H1 (cell line): ENCODE results near the gene FAM53B. TPM values are rescaled to one million over a fixed set of nuclear protein-coding genes. Genes with fewer than 3 reads are reported as not detected.

Experiments used
- CTCF ChIA-PET: fragments of 300-600 bp; sonication (Branson Sonifier 250); formaldehyde crosslinking; loops from one replicate; lab custom pipeline; 2021; ENCODE audit not compliant: partially characterized antibody; lab: Charles Lee
- POLR2A ChIA-PET: fragments of 300-600 bp; sonication (Branson Sonifier 250); formaldehyde crosslinking; loops from one replicate; lab custom pipeline; 2021; ENCODE audit warnings: inconsistent platforms; ENCODE audit not compliant: partially characterized antibody; lab: Charles Lee
- DNase-seq, 2 experiments: peaks; one replicate each; pipeline versions ENCODE4 v3.0.0 to v3.0.0-alpha.2; 2010 to 2022; ENCODE audit warnings: low spot score in 2 of 2, low read depth in 1 of 2, mixed read lengths in 1 of 2
- FAIRE-seq: peaks from 2 replicates; lab custom pipeline; 2011; peaks lifted over from hg19 to GRCh38; lab: Jason Lieb, UNC
- H2AFZ ChIP-seq: 2 replicates; pipeline ENCODE4 v1.8.1; 2012; ENCODE audit warnings: low read length, inconsistent platforms
- H2AK5ac ChIP-seq: 2 replicates; pipeline ENCODE4 v1.6.1; 2013; ENCODE audit warnings: low read depth, low read length
- H2BK120ac ChIP-seq: replicated peaks from 2 replicates; pipeline ENCODE3; 2013; ENCODE audit warnings: low read depth, low read length, inconsistent platforms
- H2BK12ac ChIP-seq: 2 replicates; pipeline ENCODE4 v1.6.1; 2013; ENCODE audit warnings: low read depth, low read length
- H2BK15ac ChIP-seq: 2 replicates; pipeline ENCODE4 v1.6.1; 2013; ENCODE audit warnings: low read length
- H2BK20ac ChIP-seq: 2 replicates; pipeline ENCODE4 v1.6.1; 2013; ENCODE audit warnings: low read length
- H2BK5ac ChIP-seq: 2 replicates; pipeline ENCODE4 v1.6.1; 2013; ENCODE audit warnings: low read depth, low read length
- H3K14ac ChIP-seq: 2 replicates; pipeline ENCODE4 v1.6.1; 2013; ENCODE audit warnings: inconsistent platforms; ENCODE audit not compliant: insufficient read length
- H3K18ac ChIP-seq: 2 replicates; pipeline ENCODE4 v1.6.1; 2013; ENCODE audit warnings: low read length; ENCODE audit errors: extremely low read depth
- H3K23ac ChIP-seq: 2 replicates; pipeline ENCODE4 v1.6.1; 2013; ENCODE audit warnings: inconsistent platforms; ENCODE audit not compliant: insufficient read length
- H3K23me2 ChIP-seq: 2 replicates; pipeline ENCODE4 v1.6.1; 2013; ENCODE audit warnings: low read depth, low read length
- H3K27ac ChIP-seq: 2 replicates; pipeline ENCODE4 v1.6.1; 2011; ENCODE audit warnings: low read depth, low read length, inconsistent platforms
- H3K27me3 ChIP-seq, 4 experiments: replicated peaks in 1 of 4; 1 replicate in 1 of 4; 2 replicates in 3 of 4; pipeline versions ENCODE4 v1.6.1 to v1.8.1; 2011 to 2013; ENCODE audit warnings: low read length in 3 of 4, mild to moderate bottlenecking in 3 of 4, inconsistent platforms in 2 of 4, mixed read lengths in 2 of 4, moderate library complexity in 1 of 4; ENCODE audit not compliant: control insufficient read depth in 3 of 4, insufficient read depth in 3 of 4; ENCODE audit errors: extremely low read depth in 1 of 4
- H3K36me3 ChIP-seq, 4 experiments: 2 replicates each; pipeline versions ENCODE4 v1.6.1 to v1.8.1; 2011 to 2013; ENCODE audit warnings: mild to moderate bottlenecking in 4 of 4, low read length in 3 of 4, moderate library complexity in 2 of 4, control low read depth in 1 of 4, inconsistent platforms in 1 of 4; ENCODE audit not compliant: insufficient read depth in 4 of 4, control insufficient read depth in 2 of 4
- H3K4ac ChIP-seq: replicated peaks from 2 replicates; pipeline ENCODE3; 2013; ENCODE audit warnings: low read length, low read depth, mixed read lengths, inconsistent platforms; ENCODE audit not compliant: insufficient read length
- H3K4me1 ChIP-seq, 4 experiments: replicated peaks in 1 of 4; 1 replicate in 1 of 4; 2 replicates in 3 of 4; pipeline versions ENCODE4 v1.6.1 to v1.8.1; 2011 to 2013; ENCODE audit warnings: low read length in 3 of 4, inconsistent platforms in 2 of 4, mixed read lengths in 1 of 4; ENCODE audit not compliant: insufficient read depth in 4 of 4, control insufficient read depth in 3 of 4
- H3K4me2 ChIP-seq, 2 experiments: 2 replicates each; pipeline versions ENCODE4 v1.6.1 to v1.8.1; 2011 to 2013; ENCODE audit warnings: low read depth in 2 of 2, low read length in 2 of 2, control low read depth in 1 of 2, inconsistent platforms in 1 of 2, mild to moderate bottlenecking in 1 of 2; ENCODE audit not compliant: insufficient read depth in 1 of 2
- H3K4me3 ChIP-seq, 4 experiments: fragments of 200-600, 300-600 bp in 1 of 4; sonication (generic), shearing (Covaris generic), sonication (Bioruptor Twin) in 1 of 4; 2 replicates each; pipeline versions ENCODE4 v1.5.1 to v1.8.1; 2011 to 2016; ENCODE audit warnings: low read length in 4 of 4, low read depth in 3 of 4, control low read depth in 2 of 4, inconsistent platforms in 2 of 4, mild to moderate bottlenecking in 2 of 4, mixed read lengths in 1 of 4, moderate library complexity in 1 of 4; ENCODE audit not compliant: insufficient read depth in 2 of 4; ENCODE audit errors: extremely low read depth in 1 of 4
- H3K56ac ChIP-seq: replicated peaks from 2 replicates; pipeline ENCODE3; 2013; ENCODE audit warnings: low read depth, mild to moderate bottlenecking, mixed read lengths, low read length, inconsistent platforms; ENCODE audit not compliant: insufficient read length
- H3K79me1 ChIP-seq: 2 replicates; pipeline ENCODE4 v1.6.1; 2013; ENCODE audit warnings: low read depth, low read length, control low read depth
- H3K79me2 ChIP-seq, 2 experiments: 2 replicates each; pipeline versions ENCODE4 v1.6.1 to v1.8.1; 2012 to 2013; ENCODE audit warnings: low read length in 2 of 2, mild to moderate bottlenecking in 2 of 2, inconsistent platforms in 1 of 2; ENCODE audit not compliant: insufficient read depth in 2 of 2, control insufficient read depth in 1 of 2
- H3K9ac ChIP-seq, 4 experiments: replicated peaks in 1 of 4; 1 replicate in 1 of 4; 2 replicates in 3 of 4; pipeline versions ENCODE4 v1.6.1 to v1.8.1; 2011 to 2013; ENCODE audit warnings: low read depth in 3 of 4, low read length in 3 of 4, control low read depth in 2 of 4, mild to moderate bottlenecking in 2 of 4, moderate library complexity in 2 of 4, inconsistent platforms in 1 of 4; ENCODE audit errors: extremely low read depth in 1 of 4
- H3K9me3 ChIP-seq, 2 experiments: 2 replicates each; pipeline versions ENCODE4 v1.6.1 to v1.8.1; 2012 to 2013; ENCODE audit warnings: mild to moderate bottlenecking in 2 of 2, moderate library complexity in 2 of 2, control low read depth in 1 of 2, inconsistent platforms in 1 of 2, low read depth in 1 of 2, low read length in 1 of 2, mixed read lengths in 1 of 2; ENCODE audit not compliant: insufficient read depth in 2 of 2
- H4K20me1 ChIP-seq, 2 experiments: replicated peaks in 1 of 2; 2 replicates each; pipeline versions ENCODE3 to v1.8.1; 2011 to 2013; ENCODE audit warnings: inconsistent platforms in 2 of 2, low read length in 2 of 2, mild to moderate bottlenecking in 1 of 2; ENCODE audit not compliant: insufficient read depth in 2 of 2, control insufficient read depth in 1 of 2
- H4K5ac ChIP-seq: 2 replicates; pipeline ENCODE4 v1.6.1; 2013; ENCODE audit warnings: low read length, low read depth, mixed read lengths, inconsistent platforms; ENCODE audit not compliant: insufficient read length
- H4K8ac ChIP-seq: 2 replicates; pipeline ENCODE4 v1.8.0; 2013; ENCODE audit warnings: mild to moderate bottlenecking, moderate library complexity, low read length, inconsistent platforms; ENCODE audit not compliant: insufficient read depth; ENCODE audit errors: extremely low read depth
- H4K91ac ChIP-seq: replicated peaks from 2 replicates; pipeline ENCODE3; 2013; ENCODE audit warnings: low read length, mixed read lengths, inconsistent platforms; ENCODE audit not compliant: insufficient read length
- BACH1 ChIP-seq: IDR thresholded peaks from 2 replicates; pipeline ENCODE4 v1.6.1; 2012; ENCODE audit warnings: low read length, improper control_type of control experiment
- CHD1 ChIP-seq: IDR thresholded peaks from 2 replicates; pipeline ENCODE4 v1.6.1; 2012; ENCODE audit warnings: low read depth, low read length, improper control_type of control experiment
- CTBP2 ChIP-seq: IDR thresholded peaks from 2 replicates; pipeline ENCODE4 v1.7.0; 2011; ENCODE audit warnings: borderline replicate concordance, mild to moderate bottlenecking, moderate library complexity, mixed read lengths, low read length; ENCODE audit not compliant: insufficient read depth, insufficient read length
- EP300 ChIP-seq, 2 experiments: IDR thresholded peaks; 1 replicate in 1 of 2; 2 replicates in 1 of 2; pipeline ENCODE4 v1.6.1; 2011 to 2012; ENCODE audit warnings: low read depth in 2 of 2, low read length in 2 of 2, mild to moderate bottlenecking in 2 of 2, borderline replicate concordance in 1 of 2, inconsistent platforms in 1 of 2, moderate library complexity in 1 of 2
- JUN ChIP-seq: IDR thresholded peaks from 2 replicates; pipeline ENCODE4 v1.6.1; 2011; ENCODE audit warnings: low read depth, mild to moderate bottlenecking, improper control_type of control experiment, low read length
- JUND ChIP-seq: IDR thresholded peaks from 2 replicates; pipeline ENCODE4 v1.6.1; 2011; ENCODE audit warnings: mild to moderate bottlenecking, improper control_type of control experiment, low read length
- RAD21 ChIP-seq, 2 experiments: IDR thresholded peaks in 1 of 2; conservative IDR thresholded peaks in 1 of 2; 2 replicates each; pipeline ENCODE4 v1.6.1; 2011; ENCODE audit warnings: low read depth in 2 of 2, low read length in 2 of 2, improper control_type of control experiment in 1 of 2, inconsistent platforms in 1 of 2, mild to moderate bottlenecking in 1 of 2, moderate library complexity in 1 of 2
- RFX5 ChIP-seq: IDR thresholded peaks from 2 replicates; pipeline ENCODE4 v1.6.1; 2011; ENCODE audit warnings: low read depth, low read length, improper control_type of control experiment, borderline replicate concordance
- SP1 ChIP-seq: IDR thresholded peaks from 2 replicates; pipeline ENCODE4 v1.6.1; 2011; ENCODE audit warnings: low read depth, low read length
- SRF ChIP-seq: IDR thresholded peaks from 2 replicates; pipeline ENCODE4 v1.6.1; 2011; ENCODE audit warnings: mild to moderate bottlenecking, low read depth, low read length, moderate library complexity
- TAF1 ChIP-seq: IDR thresholded peaks from 2 replicates; pipeline ENCODE4 v1.6.1; 2011; ENCODE audit warnings: mild to moderate bottlenecking, low read depth, low read length
- WGBS, 2 experiments: shearing (Covaris generic) in 1 of 2; methylation state at CpG; one replicate each; pipeline versions ENCODE4 v1.1.6 to v1.1.7; 2013 to 2015; ENCODE audit warnings: low lambda C conversion rate in 2 of 2, mixed read lengths in 2 of 2, inconsistent platforms in 1 of 2, low coverage in 1 of 2, missing lambda C conversion rate in 1 of 2; ENCODE audit not compliant: insufficient replicate concordance in 2 of 2, insufficient coverage in 1 of 2, insufficient read length in 1 of 2; ENCODE audit errors: extremely low coverage in 1 of 2, missing lambda C conversion rate in 1 of 2; 5-methylcytosine and 5-hydroxymethylcytosine counted together
- polyA plus RNA-seq, 7 experiments: library from polyadenylated mRNA; depleted of rRNA in 3 of 7; stranded (reverse) in 5 of 7; unstranded in 2 of 7; fragments of >200 nt in 5 of 7; fragments of 200-250 nt in 2 of 7; gene quantifications; 1 replicate in 5 of 7; 2 replicates in 1 of 7; 4 replicates in 1 of 7; pipeline versions ENCODE4 v1.2.1 to v1.2.3, GENCODE V29; 2011 to 2013; ENCODE audit warnings: missing spikeins in 2 of 7, mixed read lengths in 2 of 7
- total RNA-seq: library from RNA; stranded (reverse); fragmentation: NEBNext Ultra II Directional; extraction: Animal tissue kit (Norgen Biotek cat#: 25700); gene quantifications from 2 replicates; pipeline ENCODE4 v1.2.1, GENCODE V29; 2021
- TF ChIP-seq, protein P1 (sequence below): IDR thresholded peaks from 2 replicates; pipeline ENCODE4 v1.6.1; 2012; ENCODE audit warnings: low read length, inconsistent platforms

Gene FAM53B
- total and polyA plus RNA-seq, 2 of the 8 experiments (the other 6 are each of a cell fraction or from before 2014, with no cell fraction given): 5.3 to 14.4 TPM

DNA sequence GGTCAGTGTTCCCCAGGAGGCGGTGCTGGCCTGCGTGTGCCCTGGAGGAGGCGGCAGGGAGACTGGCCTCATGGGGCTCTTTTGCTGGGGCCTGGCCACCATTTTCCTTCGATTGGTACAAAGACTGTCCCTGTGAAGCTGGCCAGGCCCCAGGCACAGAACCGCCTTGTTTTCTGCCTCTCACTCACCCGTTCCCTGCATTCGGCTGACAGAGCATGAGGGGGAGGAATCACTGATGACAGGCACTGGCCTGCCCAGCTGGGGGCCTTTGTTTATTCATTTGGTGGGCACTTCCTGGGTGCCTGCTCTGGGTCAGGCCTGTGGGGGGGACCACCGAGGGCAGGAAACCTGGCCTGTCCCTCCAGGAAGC is 139.2 kb downstream of the FAM53B start:
- H3K4me1 ChIP-seq: no peaks in the 10 kb centered on the region
- no peak for FAIRE-seq
- H3K4me3 ChIP-seq: no peak overlapping the region
- no peaks in the 10 kb centered on the region; a peak in 1 of 8 replicates for H3K36me3 ChIP-seq
- no peaks in the 10 kb centered on the region for H3K79me1 ChIP-seq
- no peak overlapping the region for H2BK12ac ChIP-seq
- no peak overlapping the region for H3K14ac ChIP-seq
- CTCF ChIA-PET: interaction anchor here (0.6 to 2.4 kb wide), 5 partner anchors 45 to 135 kb away, joined by 3 to 15 read pairs (median 4); no protein-coding TSS in a partner anchor
- no peak overlapping the region for H4K91ac ChIP-seq
- no peak overlapping the region for H3K9ac ChIP-seq
- peak overlapping the region; percentile 51 for H4K8ac ChIP-seq
- no peak overlapping the region for H3K4ac ChIP-seq
- H3K79me2 ChIP-seq: no peaks in the 10 kb centered on the region
- H3K27me3 ChIP-seq: no peaks in the 10 kb centered on the region; a peak in 1 of 7 replicates
- DNase-seq: no peak
- no peak overlapping the region for H2BK5ac ChIP-seq
- H3K23me2 ChIP-seq: no peaks in the 10 kb centered on the region
- H3K4me2 ChIP-seq: no peak overlapping the region
- H2BK20ac ChIP-seq: no peak overlapping the region
- POLR2A ChIA-PET: interaction anchor here (1.7 kb wide), 1 partner anchor 24 kb away, joined by 3 read pairs; no protein-coding TSS in a partner anchor
- 80% methylated on average over 8 of the region's 8 CpGs; no CpG with 5 or more reads in 1 of the 2 experiments for WGBS, 2 experiments
- H2AFZ ChIP-seq: no peak overlapping the region
- H3K18ac ChIP-seq: no peak overlapping the region
- no peak overlapping the region for H3K27ac ChIP-seq
- peaks cover 0 to 1% of the 10 kb centered on the region in 2 experiments for H4K20me1 ChIP-seq
- no peak overlapping the region for H4K5ac ChIP-seq
- no peak overlapping the region for H2AK5ac ChIP-seq
- H2BK15ac ChIP-seq: no peak overlapping the region
- no peak overlapping the region for H3K23ac ChIP-seq
- H3K9me3 ChIP-seq: no peaks in the 10 kb centered on the region
- no peak overlapping the region for H3K56ac ChIP-seq
- H2BK120ac ChIP-seq: no peak overlapping the region
- TF ChIP-seq BACH1 (no peak), JUN (no peak), CHD1 (no peak), JUND (no peak), SRF (no peak), EP300 (IDR thresholded peaks at IDR 0.05; ENCODE audit: borderline replicate concordance in 1 of 2, low read depth in 2 of 2, low read length in 2 of 2) (no peak), TAF1 (no peak), CTBP2 (no peak), RFX5 (no peak), SP1 (no peak), RAD21 (IDR thresholded peaks at IDR 0.05 in 1 of 2, conservative IDR thresholded peaks at IDR 0.05 in 1 of 2; ENCODE audit: low read depth in 2 of 2, low read length in 2 of 2) (no peak)
- TF ChIP-seq, protein P1, sequence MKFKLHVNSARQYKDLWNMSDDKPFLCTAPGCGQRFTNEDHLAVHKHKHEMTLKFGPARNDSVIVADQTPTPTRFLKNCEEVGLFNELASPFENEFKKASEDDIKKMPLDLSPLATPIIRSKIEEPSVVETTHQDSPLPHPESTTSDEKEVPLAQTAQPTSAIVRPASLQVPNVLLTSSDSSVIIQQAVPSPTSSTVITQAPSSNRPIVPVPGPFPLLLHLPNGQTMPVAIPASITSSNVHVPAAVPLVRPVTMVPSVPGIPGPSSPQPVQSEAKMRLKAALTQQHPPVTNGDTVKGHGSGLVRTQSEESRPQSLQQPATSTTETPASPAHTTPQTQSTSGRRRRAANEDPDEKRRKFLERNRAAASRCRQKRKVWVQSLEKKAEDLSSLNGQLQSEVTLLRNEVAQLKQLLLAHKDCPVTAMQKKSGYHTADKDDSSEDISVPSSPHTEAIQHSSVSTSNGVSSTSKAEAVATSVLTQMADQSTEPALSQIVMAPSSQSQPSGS: no peak
